HEK293 (cell line): ENCODE data around the gene DIABLO.

Experiments used
- CTCF ChIA-PET: fragments of 350-600 bp; formaldehyde crosslinking; extraction: SDS; loops from one replicate; lab custom pipeline; 2021; ENCODE audit warnings: antibody characterized with exemption; lab: Yijun Ruan, JAX
- POLR2A ChIA-PET: fragments of 300-600 bp; formaldehyde crosslinking; extraction: SDS; loops from one replicate; lab custom pipeline; 2020; ENCODE audit warnings: antibody characterized with exemption, inconsistent platforms; lab: Yijun Ruan, JAX
- H3K27ac ChIP-seq: fragments of 200-500 bp; sonication (Bioruptor generic); 2 replicates; pipeline ENCODE4 v1.5.1; 2014; ENCODE audit warnings: low read depth, low read length, control low read depth, inconsistent platforms; ENCODE audit errors: extremely low read depth
- H3K36me3 ChIP-seq, 2 experiments: fragments of 200-500 bp in 1 of 2; sonication (Bioruptor generic) in 1 of 2; 1 replicate in 1 of 2; 2 replicates in 1 of 2; pipeline ENCODE4 v1.5.1; 2014 to 2017; ENCODE audit warnings: inconsistent platforms in 2 of 2, low read length in 2 of 2; ENCODE audit not compliant: control insufficient read depth in 2 of 2, insufficient read depth in 1 of 2
- H3K4me1 ChIP-seq: fragments of 200-500 bp; sonication (Bioruptor generic); 2 replicates; pipeline ENCODE4 v1.5.1; 2014; ENCODE audit warnings: mild to moderate bottlenecking, low read length, inconsistent platforms; ENCODE audit not compliant: control insufficient read depth, insufficient read depth
- H3K4me3 ChIP-seq: 2 replicates; pipeline ENCODE4 v1.5.1; 2011; ENCODE audit warnings: low read depth, mild to moderate bottlenecking, control low read depth, low read length, moderate library complexity
- H3K9me3 ChIP-seq: fragments of 200-500 bp; sonication (Bioruptor generic); 2 replicates; pipeline ENCODE4 v1.5.1; 2014; ENCODE audit warnings: low read depth, low read length, inconsistent platforms; ENCODE audit not compliant: control insufficient read depth, insufficient read depth
- BCL11B ChIP-seq: fragments of 450-650 bp; formaldehyde crosslinking; IDR thresholded peaks from 2 replicates; pipeline ENCODE4 v1.5.1; 2016; ENCODE audit warnings: low read depth, missing biosample characterization, missing genetic modification characterization
- GLI2 ChIP-seq: fragments of 450-650 bp; formaldehyde crosslinking; IDR thresholded peaks from 2 replicates; pipeline ENCODE4; 2017; ENCODE audit warnings: missing biosample characterization, missing genetic modification characterization, low read depth, borderline replicate concordance
- HOXD13 ChIP-seq: sonication (generic); formaldehyde crosslinking; IDR thresholded peaks from 2 replicates; pipeline ENCODE4 v1.8.0; 2022; ENCODE audit warnings: missing genetic modification reagents, borderline replicate concordance
- INSM2 ChIP-seq: fragments of 450-650 bp; formaldehyde crosslinking; IDR thresholded peaks from 2 replicates; pipeline ENCODE4 v1.5.1; 2016; ENCODE audit warnings: missing biosample characterization, missing genetic modification characterization
- KLF10 ChIP-seq: fragments of 450-650 bp; IDR thresholded peaks from 2 replicates; pipeline ENCODE4 v1.5.1; 2018; ENCODE audit warnings: missing biosample characterization, mild to moderate bottlenecking, missing genetic modification characterization
- OSR2 ChIP-seq: fragments of 450-650 bp; formaldehyde crosslinking; IDR thresholded peaks from 2 replicates; pipeline ENCODE4 v1.5.1; 2016; ENCODE audit warnings: missing biosample characterization, missing genetic modification characterization
- REPIN1 ChIP-seq: fragments of 450-650 bp; formaldehyde crosslinking; IDR thresholded peaks from 2 replicates; pipeline ENCODE4 v1.5.1; 2017; ENCODE audit warnings: missing biosample characterization, missing genetic modification characterization, low read depth
- SETDB1 ChIP-seq: IDR thresholded peaks from one replicate; pipeline ENCODE4 v1.6.1; 2017; ENCODE audit warnings: mild to moderate bottlenecking, low read length, moderate library complexity, mixed read lengths; ENCODE audit not compliant: insufficient read length
- YY1 ChIP-seq: fragments of 450-650 bp; formaldehyde crosslinking; IDR thresholded peaks from 2 replicates; pipeline ENCODE4 v1.5.1; 2018; ENCODE audit warnings: missing biosample characterization, missing genetic modification characterization
- YY2 ChIP-seq: fragments of 450-650 bp; formaldehyde crosslinking; IDR thresholded peaks from 2 replicates; pipeline ENCODE4 v1.5.1; 2016; ENCODE audit warnings: missing biosample characterization, missing genetic modification characterization
- ZBTB48 ChIP-seq: fragments of 450-650 bp; formaldehyde crosslinking; IDR thresholded peaks from 2 replicates; pipeline ENCODE4 v1.5.1; 2016; ENCODE audit warnings: missing biosample characterization, missing genetic modification characterization
- ZNF112 ChIP-seq: fragments of 450-650 bp; formaldehyde crosslinking; IDR thresholded peaks from 2 replicates; pipeline ENCODE4 v1.5.0; 2017; ENCODE audit warnings: missing biosample characterization, missing genetic modification characterization
- ZNF132 ChIP-seq: fragments of 450-650 bp; formaldehyde crosslinking; IDR thresholded peaks from 2 replicates; pipeline ENCODE4 v1.5.1; 2017; ENCODE audit warnings: missing biosample characterization, missing genetic modification characterization, borderline replicate concordance
- ZNF169 ChIP-seq: fragments of 450-650 bp; formaldehyde crosslinking; IDR thresholded peaks from 2 replicates; pipeline ENCODE4 v1.5.1; 2016; ENCODE audit warnings: missing biosample characterization, missing genetic modification characterization
- ZNF211 ChIP-seq: fragments of 450-650 bp; formaldehyde crosslinking; IDR thresholded peaks from 2 replicates; pipeline ENCODE4 v1.5.1; 2016; ENCODE audit warnings: low read depth, missing biosample characterization, missing genetic modification characterization
- ZNF223 ChIP-seq: fragments of 450-650 bp; formaldehyde crosslinking; IDR thresholded peaks from 2 replicates; pipeline ENCODE4 v1.5.1; 2016; ENCODE audit warnings: missing biosample characterization, missing genetic modification characterization
- ZNF335 ChIP-seq: fragments of 450-650 bp; formaldehyde crosslinking; conservative IDR thresholded peaks from 2 replicates; pipeline ENCODE4 v1.5.1; 2016; ENCODE audit warnings: missing biosample characterization, missing genetic modification characterization
- ZNF354C ChIP-seq: fragments of 450-650 bp; formaldehyde crosslinking; IDR thresholded peaks from 2 replicates; pipeline ENCODE4 v1.5.1; 2016; ENCODE audit warnings: missing biosample characterization, missing genetic modification characterization, low read depth, borderline replicate concordance
- ZNF423 ChIP-seq: fragments of 450-650 bp; formaldehyde crosslinking; IDR thresholded peaks from 2 replicates; pipeline ENCODE4 v1.5.1; 2016; ENCODE audit warnings: missing biosample characterization, missing genetic modification characterization
- ZNF473 ChIP-seq: fragments of 450-650 bp; formaldehyde crosslinking; IDR thresholded peaks from 2 replicates; pipeline ENCODE4 v1.5.1; 2017; ENCODE audit warnings: missing biosample characterization, missing genetic modification characterization
- ZNF501 ChIP-seq: fragments of 450-650 bp; formaldehyde crosslinking; IDR thresholded peaks from 2 replicates; pipeline ENCODE4 v1.5.1; 2016; ENCODE audit warnings: missing biosample characterization, missing genetic modification characterization
- ZNF529 ChIP-seq: fragments of 450-650 bp; formaldehyde crosslinking; IDR thresholded peaks from 2 replicates; pipeline ENCODE4 v1.5.1; 2017; ENCODE audit warnings: missing genetic modification characterization, missing biosample characterization; ENCODE audit not compliant: insufficient replicate concordance
- ZNF548 ChIP-seq: fragments of 450-650 bp; formaldehyde crosslinking; IDR thresholded peaks from 2 replicates; pipeline ENCODE4 v1.5.1; 2016; ENCODE audit warnings: missing biosample characterization, missing genetic modification characterization
- ZNF596 ChIP-seq: fragments of 450-650 bp; IDR thresholded peaks from 2 replicates; pipeline ENCODE4 v1.5.0; 2018; ENCODE audit warnings: missing biosample characterization, mild to moderate bottlenecking, missing genetic modification characterization, moderate library complexity
- ZNF677 ChIP-seq: fragments of 450-650 bp; IDR thresholded peaks from 2 replicates; pipeline ENCODE4 v1.5.0; 2018; ENCODE audit warnings: missing biosample characterization, mild to moderate bottlenecking, missing genetic modification characterization, moderate library complexity
- ZNF692 ChIP-seq: fragments of 450-650 bp; formaldehyde crosslinking; IDR thresholded peaks from 2 replicates; pipeline ENCODE4 v1.5.1; 2016; ENCODE audit warnings: missing biosample characterization, missing genetic modification characterization
- ZNF76 ChIP-seq: fragments of 450-650 bp; formaldehyde crosslinking; IDR thresholded peaks from 2 replicates; pipeline ENCODE4; 2016; ENCODE audit warnings: low read depth, missing biosample characterization, missing genetic modification characterization, borderline replicate concordance
- ZNF837 ChIP-seq: fragments of 450-650 bp; formaldehyde crosslinking; IDR thresholded peaks from 2 replicates; pipeline ENCODE4 v1.5.1; 2016; ENCODE audit warnings: missing biosample characterization, missing genetic modification characterization
- ZNF843 ChIP-seq: fragments of 450-650 bp; formaldehyde crosslinking; IDR thresholded peaks from 2 replicates; pipeline ENCODE4 v1.5.1; 2016; ENCODE audit warnings: missing biosample characterization, missing genetic modification characterization
- ZSCAN30 ChIP-seq: fragments of 450-650 bp; IDR thresholded peaks from 2 replicates; pipeline ENCODE4 v1.5.1; 2018; ENCODE audit warnings: missing biosample characterization, mild to moderate bottlenecking, missing genetic modification characterization, moderate library complexity
- TF ChIP-seq, protein P1 (sequence below): fragments of 450-650 bp; formaldehyde crosslinking; IDR thresholded peaks from 2 replicates; pipeline ENCODE4 v1.5.1; 2017; ENCODE audit warnings: missing biosample characterization, missing genetic modification characterization

DIABLO gene

DNA sequence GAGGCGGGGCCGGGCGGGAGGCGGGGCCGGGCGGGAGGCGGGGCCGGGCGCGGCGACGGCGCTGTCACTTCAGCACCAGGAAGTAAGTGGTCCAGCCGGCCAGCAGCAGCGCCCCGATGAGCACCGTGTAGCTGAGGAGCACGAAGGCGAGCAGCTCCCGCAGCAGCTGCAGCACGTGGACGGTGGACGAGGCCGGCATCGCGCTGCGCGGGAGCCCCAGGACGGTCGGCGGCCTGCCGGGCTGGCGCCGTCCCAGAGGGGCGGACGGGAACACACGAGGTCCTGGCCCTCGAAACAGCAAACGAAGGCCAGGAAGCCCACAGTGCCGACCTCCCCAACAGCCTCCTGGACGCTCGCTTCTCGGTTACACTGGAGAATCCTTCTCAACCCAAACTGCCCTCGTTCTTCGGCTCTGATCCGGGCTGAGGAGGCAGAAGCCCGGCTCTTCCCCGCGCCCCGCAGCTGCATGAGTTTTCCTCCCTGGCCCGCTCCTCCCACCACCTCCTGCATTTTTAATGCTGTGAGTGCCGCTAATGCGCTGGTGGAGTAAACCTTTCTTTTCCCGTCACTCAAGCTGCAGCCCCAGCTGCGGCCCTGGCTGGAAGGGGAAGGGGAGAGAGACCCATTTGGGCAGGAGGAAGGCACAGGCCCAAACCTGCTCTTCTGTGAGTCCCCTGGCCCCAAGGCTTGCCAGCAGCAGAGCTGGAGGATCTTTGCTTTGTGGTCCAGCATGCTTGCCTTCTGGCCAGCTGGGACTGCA lies 694 bp upstream of the DIABLO start (continued):
- TF ChIP-seq ZNF211 (tag by site-specific recombination): no peak
- TF ChIP-seq YY1 (tag by site-specific recombination): 0 out of 2 replicates have a peak, but pooled peaks have one; percentile 20
- TF ChIP-seq INSM2 (tag by site-specific recombination): peak; percentile 38; the same call in 1 of the 2 replicates
- no peak for TF ChIP-seq ZNF548 (tag by site-specific recombination)
- TF ChIP-seq ZNF423 (tag by site-specific recombination): no peak
- TF ChIP-seq OSR2: 0 out of 2 replicates have a peak, but pooled peaks have one; percentile 29
- no peak for TF ChIP-seq KLF10 (tag by site-specific recombination)
- 0 out of 2 replicates have a peak, but pooled peaks have one; percentile 12 for TF ChIP-seq ZNF692 (tag by site-specific recombination)
- no peak for TF ChIP-seq SETDB1
- no peak for TF ChIP-seq ZNF501 (tag by site-specific recombination)
- TF ChIP-seq ZSCAN30 (tag by site-specific recombination): peak; percentile 71; the same call in 1 of the 2 replicates
- no peak for TF ChIP-seq REPIN1 (tag by site-specific recombination)
- no peak for TF ChIP-seq ZNF112 (tag by site-specific recombination)
- TF ChIP-seq ZNF76 (tag by site-specific recombination): no peak
- TF ChIP-seq ZNF354C (tag by site-specific recombination): no peak
- TF ChIP-seq ZNF837 (tag by site-specific recombination): no peak
- TF ChIP-seq ZNF529 (tag by site-specific recombination): no peak
- TF ChIP-seq, protein P1, sequence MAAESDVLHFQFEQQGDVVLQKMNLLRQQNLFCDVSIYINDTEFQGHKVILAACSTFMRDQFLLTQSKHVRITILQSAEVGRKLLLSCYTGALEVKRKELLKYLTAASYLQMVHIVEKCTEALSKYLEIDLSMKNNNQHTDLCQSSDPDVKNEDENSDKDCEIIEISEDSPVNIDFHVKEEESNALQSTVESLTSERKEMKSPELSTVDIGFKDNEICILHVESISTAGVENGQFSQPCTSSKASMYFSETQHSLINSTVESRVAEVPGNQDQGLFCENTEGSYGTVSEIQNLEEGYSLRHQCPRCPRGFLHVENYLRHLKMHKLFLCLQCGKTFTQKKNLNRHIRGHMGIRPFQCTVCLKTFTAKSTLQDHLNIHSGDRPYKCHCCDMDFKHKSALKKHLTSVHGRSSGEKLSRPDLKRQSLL (tag by site-specific recombination): 0 out of 2 replicates have a peak, but pooled peaks have one; percentile 16
- no peak for TF ChIP-seq HOXD13
- TF ChIP-seq ZNF169 (tag by site-specific recombination): no peak

GRCh38 chr12:122216445-122216844 lies 9.4 kb downstream of the DIABLO start:
- H3K36me3 ChIP-seq: peaks cover 55 to 86% of the 10 kb centered on the region in 2 experiments
- no peak for TF ChIP-seq ZNF843
- TF ChIP-seq ZNF223 (tag by site-specific recombination): no peak
- no peak for TF ChIP-seq ZNF335
- no peak for TF ChIP-seq YY2 (tag by site-specific recombination)
- no peak for TF ChIP-seq ZNF473 (tag by site-specific recombination)
- TF ChIP-seq BCL11B (tag by site-specific recombination): no peak
- no peak for TF ChIP-seq ZNF677 (tag by site-specific recombination)
- TF ChIP-seq ZBTB48 (tag by site-specific recombination): no peak
- TF ChIP-seq ZNF596 (tag by site-specific recombination): no peak
- TF ChIP-seq ZNF132 (tag by site-specific recombination): no peak
- TF ChIP-seq GLI2: no peak
- no peak overlapping the region for H3K27ac ChIP-seq
- ChIA-PET POLR2A (interaction anchor here (2.2 kb wide), 1 partner anchor 10 kb away, joined by 10 read pairs; the partner anchor contains the start of gene DIABLO), CTCF (interaction anchor here (0.5 to 0.7 kb wide), 2 partner anchors 78 to 281 kb away, joined by 3 to 4 read pairs; no protein-coding TSS in a partner anchor)
- H3K4me3 ChIP-seq: no peak overlapping the region
- H3K4me1 ChIP-seq: no peaks in the 10 kb centered on the region
- H3K9me3 ChIP-seq: no peaks in the 10 kb centered on the region
